HL-60 (cell line): ENCODE measurements around the gene PODNL1.

Source experiments
- POLR2AphosphoS5 ChIP-seq: IDR thresholded peaks from 2 replicates; pipeline ENCODE4 v1.6.1; 2012; ENCODE audit warnings: low read depth
- TF ChIP-seq, protein P1 (sequence below): IDR thresholded peaks from one replicate; pipeline ENCODE4 v1.5.1; 2011; ENCODE audit warnings: low read length, control low read depth, inconsistent platforms; ENCODE audit not compliant: insufficient read depth
- TF ChIP-seq, protein P2 (sequence below): IDR thresholded peaks from 2 replicates; pipeline ENCODE4 v1.6.1; 2012; ENCODE audit warnings: low read depth; ENCODE audit not compliant: insufficient replicate concordance

- TF ChIP-seq, protein P1, sequence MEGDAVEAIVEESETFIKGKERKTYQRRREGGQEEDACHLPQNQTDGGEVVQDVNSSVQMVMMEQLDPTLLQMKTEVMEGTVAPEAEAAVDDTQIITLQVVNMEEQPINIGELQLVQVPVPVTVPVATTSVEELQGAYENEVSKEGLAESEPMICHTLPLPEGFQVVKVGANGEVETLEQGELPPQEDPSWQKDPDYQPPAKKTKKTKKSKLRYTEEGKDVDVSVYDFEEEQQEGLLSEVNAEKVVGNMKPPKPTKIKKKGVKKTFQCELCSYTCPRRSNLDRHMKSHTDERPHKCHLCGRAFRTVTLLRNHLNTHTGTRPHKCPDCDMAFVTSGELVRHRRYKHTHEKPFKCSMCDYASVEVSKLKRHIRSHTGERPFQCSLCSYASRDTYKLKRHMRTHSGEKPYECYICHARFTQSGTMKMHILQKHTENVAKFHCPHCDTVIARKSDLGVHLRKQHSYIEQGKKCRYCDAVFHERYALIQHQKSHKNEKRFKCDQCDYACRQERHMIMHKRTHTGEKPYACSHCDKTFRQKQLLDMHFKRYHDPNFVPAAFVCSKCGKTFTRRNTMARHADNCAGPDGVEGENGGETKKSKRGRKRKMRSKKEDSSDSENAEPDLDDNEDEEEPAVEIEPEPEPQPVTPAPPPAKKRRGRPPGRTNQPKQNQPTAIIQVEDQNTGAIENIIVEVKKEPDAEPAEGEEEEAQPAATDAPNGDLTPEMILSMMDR, result no peak
- TF ChIP-seq POLR2AphosphoS5, result no peak
- TF ChIP-seq, protein P2, sequence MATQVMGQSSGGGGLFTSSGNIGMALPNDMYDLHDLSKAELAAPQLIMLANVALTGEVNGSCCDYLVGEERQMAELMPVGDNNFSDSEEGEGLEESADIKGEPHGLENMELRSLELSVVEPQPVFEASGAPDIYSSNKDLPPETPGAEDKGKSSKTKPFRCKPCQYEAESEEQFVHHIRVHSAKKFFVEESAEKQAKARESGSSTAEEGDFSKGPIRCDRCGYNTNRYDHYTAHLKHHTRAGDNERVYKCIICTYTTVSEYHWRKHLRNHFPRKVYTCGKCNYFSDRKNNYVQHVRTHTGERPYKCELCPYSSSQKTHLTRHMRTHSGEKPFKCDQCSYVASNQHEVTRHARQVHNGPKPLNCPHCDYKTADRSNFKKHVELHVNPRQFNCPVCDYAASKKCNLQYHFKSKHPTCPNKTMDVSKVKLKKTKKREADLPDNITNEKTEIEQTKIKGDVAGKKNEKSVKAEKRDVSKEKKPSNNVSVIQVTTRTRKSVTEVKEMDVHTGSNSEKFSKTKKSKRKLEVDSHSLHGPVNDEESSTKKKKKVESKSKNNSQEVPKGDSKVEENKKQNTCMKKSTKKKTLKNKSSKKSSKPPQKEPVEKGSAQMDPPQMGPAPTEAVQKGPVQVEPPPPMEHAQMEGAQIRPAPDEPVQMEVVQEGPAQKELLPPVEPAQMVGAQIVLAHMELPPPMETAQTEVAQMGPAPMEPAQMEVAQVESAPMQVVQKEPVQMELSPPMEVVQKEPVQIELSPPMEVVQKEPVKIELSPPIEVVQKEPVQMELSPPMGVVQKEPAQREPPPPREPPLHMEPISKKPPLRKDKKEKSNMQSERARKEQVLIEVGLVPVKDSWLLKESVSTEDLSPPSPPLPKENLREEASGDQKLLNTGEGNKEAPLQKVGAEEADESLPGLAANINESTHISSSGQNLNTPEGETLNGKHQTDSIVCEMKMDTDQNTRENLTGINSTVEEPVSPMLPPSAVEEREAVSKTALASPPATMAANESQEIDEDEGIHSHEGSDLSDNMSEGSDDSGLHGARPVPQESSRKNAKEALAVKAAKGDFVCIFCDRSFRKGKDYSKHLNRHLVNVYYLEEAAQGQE, result no peak
These were observed 13.6 kb upstream of the PODNL1 start for GRCh38 chr19:13951799-13952153.
